Measurements from ENCODE around the gene KIF26A.

DNA sequence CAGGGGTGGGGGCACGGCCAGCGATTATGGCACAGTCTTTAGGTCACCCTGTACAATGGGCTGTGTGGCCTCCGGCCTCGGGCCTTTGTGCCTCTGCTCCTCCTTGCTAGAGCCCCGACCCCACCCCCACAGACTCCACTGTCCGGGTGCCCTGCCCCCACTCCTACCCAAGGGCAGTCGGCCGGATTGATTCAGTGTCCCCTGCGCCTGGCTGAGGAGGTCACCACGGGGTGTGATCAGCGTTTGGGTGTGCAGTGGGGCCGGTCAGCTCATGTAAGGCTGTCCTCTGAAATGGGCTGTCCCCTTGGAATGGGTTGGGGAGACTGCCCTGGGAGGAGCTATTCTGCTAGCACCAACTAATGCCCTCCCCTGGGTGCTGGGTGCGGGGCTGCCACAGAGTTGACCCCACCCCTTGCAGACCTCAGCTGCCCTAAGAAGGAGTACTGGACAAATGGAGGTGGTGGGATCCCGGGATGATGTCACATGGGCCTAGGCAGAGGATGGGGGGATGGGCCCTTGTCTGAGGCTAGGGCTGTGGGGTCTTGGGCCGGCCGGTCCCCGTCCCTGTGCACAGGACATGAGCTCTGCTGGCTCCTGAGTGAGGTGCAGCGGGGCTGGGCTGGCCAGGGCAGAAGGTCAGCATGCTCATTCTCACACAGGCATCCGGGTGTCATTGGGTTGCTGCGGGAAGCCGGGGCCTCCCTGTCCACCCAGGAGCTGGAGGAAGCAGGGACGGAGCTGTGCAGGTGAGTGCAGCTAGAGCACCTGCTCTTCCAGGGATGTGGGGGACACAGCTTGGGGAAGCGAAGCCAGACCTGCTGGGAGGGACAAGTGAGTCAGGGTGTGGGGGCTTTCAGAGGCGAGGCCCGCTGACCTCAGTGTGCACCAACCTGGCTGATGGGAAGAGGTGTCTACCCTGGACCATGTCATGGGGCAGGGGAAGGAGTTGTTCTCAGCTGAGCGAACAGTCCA is 29.5 kb upstream of the KIF26A start:
- TF ChIP-seq TCF7L2 (IDR thresholded peaks at IDR 0.05; ENCODE audit: borderline replicate concordance, low read depth, low read length) (no peak), ZNF24 (tag by site-specific recombination; IDR thresholded peaks at IDR 0.05) (no peak), OSR2 (tag by site-specific recombination; IDR thresholded peaks at IDR 0.05) (no peak), ZNF350 (tag by site-specific recombination; IDR thresholded peaks at IDR 0.05) (no peak), ZNF175 (tag by site-specific recombination; IDR thresholded peaks at IDR 0.05) (no peak), YY1 (tag by site-specific recombination; IDR thresholded peaks at IDR 0.05) (no peak), ZNF19 (tag by site-specific recombination; IDR thresholded peaks at IDR 0.05; ENCODE audit: low read depth) (no peak), ZNF549 (tag by site-specific recombination; IDR thresholded peaks at IDR 0.05) (no peak)
- TF ChIP-seq, protein P1, sequence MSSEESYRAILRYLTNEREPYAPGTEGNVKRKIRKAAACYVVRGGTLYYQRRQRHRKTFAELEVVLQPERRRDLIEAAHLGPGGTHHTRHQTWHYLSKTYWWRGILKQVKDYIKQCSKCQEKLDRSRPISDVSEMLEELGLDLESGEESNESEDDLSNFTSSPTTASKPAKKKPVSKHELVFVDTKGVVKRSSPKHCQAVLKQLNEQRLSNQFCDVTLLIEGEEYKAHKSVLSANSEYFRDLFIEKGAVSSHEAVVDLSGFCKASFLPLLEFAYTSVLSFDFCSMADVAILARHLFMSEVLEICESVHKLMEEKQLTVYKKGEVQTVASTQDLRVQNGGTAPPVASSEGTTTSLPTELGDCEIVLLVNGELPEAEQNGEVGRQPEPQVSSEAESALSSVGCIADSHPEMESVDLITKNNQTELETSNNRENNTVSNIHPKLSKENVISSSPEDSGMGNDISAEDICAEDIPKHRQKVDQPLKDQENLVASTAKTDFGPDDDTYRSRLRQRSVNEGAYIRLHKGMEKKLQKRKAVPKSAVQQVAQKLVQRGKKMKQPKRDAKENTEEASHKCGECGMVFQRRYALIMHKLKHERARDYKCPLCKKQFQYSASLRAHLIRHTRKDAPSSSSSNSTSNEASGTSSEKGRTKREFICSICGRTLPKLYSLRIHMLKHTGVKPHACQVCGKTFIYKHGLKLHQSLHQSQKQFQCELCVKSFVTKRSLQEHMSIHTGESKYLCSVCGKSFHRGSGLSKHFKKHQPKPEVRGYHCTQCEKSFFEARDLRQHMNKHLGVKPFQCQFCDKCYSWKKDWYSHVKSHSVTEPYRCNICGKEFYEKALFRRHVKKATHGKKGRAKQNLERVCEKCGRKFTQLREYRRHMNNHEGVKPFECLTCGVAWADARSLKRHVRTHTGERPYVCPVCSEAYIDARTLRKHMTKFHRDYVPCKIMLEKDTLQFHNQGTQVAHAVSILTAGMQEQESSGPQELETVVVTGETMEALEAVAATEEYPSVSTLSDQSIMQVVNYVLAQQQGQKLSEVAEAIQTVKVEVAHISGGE (tag by site-specific recombination; conservative IDR thresholded peaks at IDR 0.05; ENCODE audit: low read depth): no peak
- TF ChIP-seq, protein P2, sequence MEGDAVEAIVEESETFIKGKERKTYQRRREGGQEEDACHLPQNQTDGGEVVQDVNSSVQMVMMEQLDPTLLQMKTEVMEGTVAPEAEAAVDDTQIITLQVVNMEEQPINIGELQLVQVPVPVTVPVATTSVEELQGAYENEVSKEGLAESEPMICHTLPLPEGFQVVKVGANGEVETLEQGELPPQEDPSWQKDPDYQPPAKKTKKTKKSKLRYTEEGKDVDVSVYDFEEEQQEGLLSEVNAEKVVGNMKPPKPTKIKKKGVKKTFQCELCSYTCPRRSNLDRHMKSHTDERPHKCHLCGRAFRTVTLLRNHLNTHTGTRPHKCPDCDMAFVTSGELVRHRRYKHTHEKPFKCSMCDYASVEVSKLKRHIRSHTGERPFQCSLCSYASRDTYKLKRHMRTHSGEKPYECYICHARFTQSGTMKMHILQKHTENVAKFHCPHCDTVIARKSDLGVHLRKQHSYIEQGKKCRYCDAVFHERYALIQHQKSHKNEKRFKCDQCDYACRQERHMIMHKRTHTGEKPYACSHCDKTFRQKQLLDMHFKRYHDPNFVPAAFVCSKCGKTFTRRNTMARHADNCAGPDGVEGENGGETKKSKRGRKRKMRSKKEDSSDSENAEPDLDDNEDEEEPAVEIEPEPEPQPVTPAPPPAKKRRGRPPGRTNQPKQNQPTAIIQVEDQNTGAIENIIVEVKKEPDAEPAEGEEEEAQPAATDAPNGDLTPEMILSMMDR (tag by site-specific recombination; IDR thresholded peaks at IDR 0.05): no peak
- TF ChIP-seq, protein P3, sequence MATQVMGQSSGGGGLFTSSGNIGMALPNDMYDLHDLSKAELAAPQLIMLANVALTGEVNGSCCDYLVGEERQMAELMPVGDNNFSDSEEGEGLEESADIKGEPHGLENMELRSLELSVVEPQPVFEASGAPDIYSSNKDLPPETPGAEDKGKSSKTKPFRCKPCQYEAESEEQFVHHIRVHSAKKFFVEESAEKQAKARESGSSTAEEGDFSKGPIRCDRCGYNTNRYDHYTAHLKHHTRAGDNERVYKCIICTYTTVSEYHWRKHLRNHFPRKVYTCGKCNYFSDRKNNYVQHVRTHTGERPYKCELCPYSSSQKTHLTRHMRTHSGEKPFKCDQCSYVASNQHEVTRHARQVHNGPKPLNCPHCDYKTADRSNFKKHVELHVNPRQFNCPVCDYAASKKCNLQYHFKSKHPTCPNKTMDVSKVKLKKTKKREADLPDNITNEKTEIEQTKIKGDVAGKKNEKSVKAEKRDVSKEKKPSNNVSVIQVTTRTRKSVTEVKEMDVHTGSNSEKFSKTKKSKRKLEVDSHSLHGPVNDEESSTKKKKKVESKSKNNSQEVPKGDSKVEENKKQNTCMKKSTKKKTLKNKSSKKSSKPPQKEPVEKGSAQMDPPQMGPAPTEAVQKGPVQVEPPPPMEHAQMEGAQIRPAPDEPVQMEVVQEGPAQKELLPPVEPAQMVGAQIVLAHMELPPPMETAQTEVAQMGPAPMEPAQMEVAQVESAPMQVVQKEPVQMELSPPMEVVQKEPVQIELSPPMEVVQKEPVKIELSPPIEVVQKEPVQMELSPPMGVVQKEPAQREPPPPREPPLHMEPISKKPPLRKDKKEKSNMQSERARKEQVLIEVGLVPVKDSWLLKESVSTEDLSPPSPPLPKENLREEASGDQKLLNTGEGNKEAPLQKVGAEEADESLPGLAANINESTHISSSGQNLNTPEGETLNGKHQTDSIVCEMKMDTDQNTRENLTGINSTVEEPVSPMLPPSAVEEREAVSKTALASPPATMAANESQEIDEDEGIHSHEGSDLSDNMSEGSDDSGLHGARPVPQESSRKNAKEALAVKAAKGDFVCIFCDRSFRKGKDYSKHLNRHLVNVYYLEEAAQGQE (tag by site-specific recombination; IDR thresholded peaks at IDR 0.05): no peak

All from HEK293 (cell line).